ENCODE results near the gene SEMA6B.

The SEMA6B gene

DNA sequence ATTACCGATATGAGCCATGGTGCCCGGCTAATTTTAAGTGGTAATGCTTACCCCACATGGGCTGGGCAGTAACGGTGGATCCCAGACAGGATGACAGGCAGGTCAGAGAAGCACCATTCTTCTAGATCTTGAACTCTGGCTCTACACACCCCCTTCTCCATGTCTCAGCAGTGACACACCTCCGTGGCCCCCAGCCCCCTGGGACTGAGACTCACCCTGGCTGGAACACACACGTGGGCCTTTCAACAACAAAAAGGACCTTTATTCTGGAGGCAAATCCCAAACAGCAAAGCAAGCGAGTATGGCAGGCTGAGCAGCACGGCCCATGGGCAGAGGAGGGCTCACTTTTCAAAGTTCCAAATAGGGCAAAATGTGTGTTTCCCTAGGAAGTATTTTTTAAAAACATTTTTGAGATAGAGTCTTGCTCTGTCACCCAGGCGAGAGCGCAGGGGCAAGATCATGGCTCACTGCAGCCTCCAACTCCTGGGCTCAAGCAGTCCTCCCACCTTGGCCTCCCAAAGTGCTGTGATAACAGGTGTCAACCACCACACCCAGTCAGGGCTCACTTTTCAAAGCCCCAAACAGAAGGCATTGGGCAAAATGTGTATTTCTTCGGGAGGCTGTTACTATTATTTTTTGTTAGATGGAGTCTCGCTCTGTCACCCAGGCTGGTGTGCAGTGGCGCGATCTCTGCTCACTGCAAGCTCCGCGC is 37.0 kb downstream of the SEMA6B start:
- DNase-seq = no peak

DNA sequence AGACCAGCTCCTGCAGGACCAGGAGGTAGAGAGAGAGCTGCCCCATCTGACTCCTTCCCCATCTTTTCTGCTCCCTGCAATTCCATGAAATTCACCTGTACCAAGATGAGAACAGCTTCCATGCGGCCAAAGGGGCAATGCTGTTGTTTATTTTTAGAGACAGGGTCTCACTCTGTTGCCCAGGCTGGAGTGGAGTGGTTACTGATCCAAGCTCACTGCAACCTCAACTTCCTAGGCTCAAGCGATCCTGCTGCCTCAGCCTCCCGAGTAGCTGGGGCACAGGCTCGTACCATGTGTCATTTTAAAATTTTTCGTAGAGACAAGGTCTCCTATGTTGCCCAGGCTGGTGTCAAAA is 37.6 kb downstream of the SEMA6B start:
- no peak for DNase-seq

DNA sequence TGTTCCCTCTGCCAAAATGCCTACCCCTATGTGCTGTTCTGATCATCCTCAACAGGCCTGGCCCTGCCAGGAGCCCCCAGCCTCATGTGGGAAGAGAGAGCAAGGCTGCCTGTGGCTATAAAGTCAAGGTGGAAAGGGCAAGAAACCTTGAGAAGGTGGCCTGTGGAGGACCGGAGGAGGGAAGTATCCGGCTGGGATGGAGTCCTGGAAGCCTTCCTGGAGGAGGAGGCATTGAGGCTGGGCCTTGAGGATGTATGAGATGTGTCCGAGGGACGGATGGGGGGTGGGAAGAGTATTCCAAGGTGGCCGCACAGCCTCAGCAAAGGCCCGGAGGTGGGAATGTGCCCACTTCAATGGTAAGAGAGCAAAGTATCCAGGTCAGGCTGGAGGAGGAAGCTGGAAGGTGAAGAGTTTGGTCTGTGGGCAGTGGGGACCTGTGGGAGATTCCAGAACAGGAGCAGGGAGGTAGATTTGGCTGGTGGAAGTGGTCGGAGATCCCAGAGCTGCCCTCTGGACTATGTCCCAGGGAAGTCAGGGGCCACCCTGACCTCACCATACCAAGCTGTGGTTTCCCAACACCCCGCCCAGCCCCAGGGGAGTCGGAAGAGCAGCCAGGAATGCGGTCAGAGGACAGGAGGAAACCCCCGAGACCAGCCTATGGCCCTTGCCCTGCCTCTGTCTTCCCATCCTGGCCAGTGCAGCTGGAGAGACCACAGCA is 38.2 kb downstream of the SEMA6B start:
- DNase-seq = no peak

DNA sequence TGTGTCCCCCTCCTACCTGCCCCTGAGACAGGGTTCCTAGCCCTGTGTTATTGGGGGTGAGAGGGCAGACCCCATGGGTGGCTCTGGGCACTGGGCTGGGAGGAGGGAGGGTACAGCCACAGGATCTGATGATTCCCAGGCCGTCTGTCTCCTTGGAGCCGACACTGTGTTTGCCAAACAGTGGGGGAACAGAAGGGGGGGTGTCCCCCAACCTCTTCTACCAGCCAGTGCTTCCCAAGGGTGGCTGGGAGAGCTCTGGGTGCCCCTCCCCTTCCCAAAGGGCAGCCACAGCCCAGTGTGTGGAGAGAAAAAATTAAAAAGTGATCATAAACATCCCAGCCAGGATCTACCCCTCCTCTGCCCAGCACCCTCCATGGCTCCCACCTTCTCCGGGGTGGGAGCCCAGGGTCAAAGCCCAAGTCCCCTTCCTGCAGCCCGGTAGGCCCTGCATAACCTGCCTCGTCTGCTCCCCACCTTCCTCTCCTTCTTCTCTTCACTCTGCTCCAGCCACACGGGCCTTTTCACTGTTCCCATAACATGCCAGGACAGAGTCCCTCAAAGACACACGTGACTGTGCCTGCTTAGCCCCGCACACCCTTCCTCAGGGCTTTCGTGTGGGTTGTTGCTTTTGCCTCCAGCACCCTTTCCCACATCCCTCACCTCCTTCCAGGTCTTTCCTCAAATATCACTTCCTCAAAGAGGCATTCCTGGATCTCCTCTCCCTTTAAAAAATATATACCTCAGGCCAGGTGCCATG is 39.8 kb downstream of the SEMA6B start:
- DNase-seq = no peak

DNA sequence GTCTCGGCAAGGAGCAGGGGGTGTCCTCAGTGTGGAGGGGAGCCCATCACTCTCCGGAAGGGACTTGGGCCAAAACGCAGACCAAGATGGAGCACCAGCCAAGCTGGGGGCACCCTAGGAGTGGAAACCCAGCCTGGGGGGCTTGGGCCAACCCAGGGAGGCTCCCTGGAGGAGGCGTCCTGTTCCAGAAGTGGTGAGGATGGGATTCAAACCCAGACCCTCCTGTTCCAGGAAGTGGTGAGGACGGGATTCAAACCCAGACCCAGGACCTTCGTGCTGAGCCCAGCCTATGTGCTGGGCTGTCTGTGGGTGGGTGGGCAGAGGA is 40.4 kb downstream of the SEMA6B start:
- DNase-seq = no peak

DNA sequence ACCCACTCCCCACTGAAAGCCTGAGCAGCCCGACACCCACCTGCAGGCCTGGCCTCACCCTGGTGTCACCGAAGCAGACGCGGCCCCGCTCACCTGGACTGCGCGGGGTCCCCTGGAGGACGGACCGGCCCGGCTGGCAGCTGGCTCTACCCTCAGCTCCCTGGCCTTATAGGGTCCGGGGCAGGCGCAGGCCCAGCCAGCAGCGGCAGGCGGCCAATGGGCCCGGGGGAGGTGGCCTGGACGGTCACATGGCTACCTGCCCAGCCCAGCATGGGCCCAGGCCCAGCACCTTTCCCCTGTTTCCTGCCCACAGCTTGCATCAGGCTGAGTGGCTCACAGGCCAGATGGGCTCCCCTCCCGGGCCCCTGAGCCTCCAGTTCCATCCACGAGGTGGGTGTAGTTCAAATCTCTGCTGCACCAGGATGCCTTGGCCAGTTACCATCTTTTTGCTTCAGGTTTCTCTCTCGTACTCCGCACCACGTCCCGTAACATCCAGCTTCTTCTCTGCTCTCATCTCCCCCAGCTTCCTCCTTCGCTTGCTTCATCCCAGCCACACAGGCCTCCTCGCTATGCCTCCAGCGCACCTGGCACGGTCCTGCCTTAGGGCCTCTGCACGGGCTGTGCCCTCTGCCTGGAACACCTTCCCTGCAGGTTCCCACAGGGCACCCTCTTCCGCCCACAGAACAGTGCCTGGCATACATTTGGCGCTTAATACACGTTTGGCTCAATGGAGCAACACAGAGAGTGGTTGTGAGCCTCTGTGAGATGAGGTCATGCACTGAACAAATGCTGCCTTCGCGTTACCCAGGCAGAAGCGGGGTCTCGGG is 40.9 kb downstream of the SEMA6B start, which contains the start of gene PLIN4:
Gene PLIN4 (minus strand): TSS at position 142 of the 827 bp plus-strand sequence. CDS start 214 bp downstream, outside the sequence.
- peak in 1 of 2 experiments; percentile 35 for DNase-seq

DNA sequence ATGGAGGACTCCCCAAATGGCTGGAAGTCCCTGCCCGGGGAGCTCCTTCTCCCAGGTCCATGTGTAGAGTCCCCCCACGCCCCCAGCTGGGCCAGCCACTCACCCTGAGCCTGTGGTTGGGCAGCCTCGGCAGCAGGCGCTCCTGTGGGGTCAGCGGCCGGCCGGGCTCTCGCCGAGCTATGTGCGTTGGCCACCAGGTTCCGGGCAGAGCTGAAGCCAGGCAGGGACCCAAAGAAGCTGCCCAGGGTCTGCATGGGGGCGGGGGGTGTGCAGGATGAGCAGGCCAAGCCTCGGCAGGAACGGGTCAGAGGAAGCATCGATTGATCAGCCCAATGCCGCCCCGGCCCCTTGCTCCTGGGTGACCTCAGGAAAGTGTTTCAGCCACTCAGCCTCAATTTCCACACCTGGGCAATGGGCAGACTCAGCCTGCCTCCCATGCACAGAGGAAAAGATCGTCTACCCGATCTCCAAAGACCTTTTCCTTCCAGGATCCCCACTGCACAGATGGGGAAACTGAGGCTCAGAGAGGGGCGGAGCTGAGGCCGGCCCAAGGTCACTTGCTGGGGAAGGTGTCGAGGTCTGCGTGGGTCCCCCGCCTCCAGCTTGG is 41.9 kb downstream of the SEMA6B start:
- DNase-seq = no peak

DNA sequence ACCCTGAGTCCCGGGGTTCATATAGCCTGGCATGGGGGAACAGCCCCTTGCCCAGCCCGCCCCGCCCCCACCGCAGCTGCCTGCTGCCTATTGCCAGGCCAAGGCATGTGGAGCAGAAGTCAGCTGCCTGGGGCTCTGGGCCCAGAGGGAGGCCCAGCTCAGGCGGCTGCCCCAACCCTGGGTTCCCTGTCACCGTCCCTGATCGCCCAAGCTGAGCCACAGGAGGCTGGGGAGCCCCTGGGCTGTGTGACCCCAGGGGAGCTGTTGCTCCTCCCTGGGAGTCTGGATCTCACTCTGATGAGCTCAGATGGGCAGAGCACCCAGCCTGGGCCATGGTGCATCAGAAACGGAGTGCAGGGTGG is 42.6 kb downstream of the SEMA6B start:
- no peak for DNase-seq

DNA sequence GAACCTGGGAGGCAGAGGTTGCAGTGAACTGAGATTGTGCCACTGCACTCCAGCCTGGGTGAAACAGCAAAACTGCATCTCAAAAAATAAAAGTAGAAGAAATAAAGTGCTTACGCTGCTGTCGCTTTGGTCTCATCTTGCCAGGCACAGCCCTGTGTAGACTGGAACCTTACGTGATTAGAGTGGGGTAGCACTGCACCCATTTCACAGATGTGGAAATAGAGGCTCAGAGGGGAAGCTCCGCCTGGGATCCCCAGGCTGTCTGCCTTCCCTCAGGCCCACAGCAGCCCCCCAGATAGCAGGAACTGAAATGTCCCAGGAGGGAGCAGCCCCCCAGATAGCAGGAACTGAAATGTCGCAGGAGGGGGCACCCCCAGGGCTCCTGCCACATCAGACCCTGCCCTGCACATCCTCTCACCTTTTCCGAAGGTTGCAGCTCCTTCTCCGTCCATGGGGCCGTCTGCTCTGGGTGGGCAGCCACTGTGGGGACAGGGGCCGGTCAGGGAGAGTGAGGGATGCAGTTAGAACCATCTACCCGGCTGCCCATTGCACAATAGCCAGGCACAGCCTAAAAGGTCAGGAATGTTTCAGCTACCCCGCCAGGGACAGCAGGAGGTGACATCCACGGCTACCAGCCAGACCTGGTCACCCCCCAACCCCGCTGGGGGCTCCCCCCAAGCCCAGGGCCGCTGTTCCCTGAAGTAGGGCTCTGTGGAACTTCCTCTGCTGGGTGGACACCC is 43.1 kb downstream of the SEMA6B start:
- DNase-seq = no peak

DNA sequence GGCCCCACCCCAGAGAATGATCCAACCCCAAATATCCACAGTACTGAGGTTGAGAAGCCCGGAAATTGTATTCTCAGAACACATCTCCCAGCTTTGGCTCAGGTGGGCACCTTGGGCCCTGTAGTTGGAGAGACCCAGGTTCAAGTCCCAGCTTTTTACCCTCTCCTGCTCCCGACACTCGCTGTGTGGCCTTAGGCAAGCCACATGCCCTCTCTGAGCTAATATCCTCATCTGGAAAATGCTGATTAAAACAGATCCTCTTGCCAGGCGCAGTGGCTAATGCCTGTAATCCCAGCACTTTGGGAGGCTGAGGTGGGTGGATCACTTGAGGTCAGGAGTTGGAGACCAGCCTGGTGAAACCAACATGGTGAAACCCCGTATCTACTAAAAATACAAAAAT is 43.8 kb downstream of the SEMA6B start:
- DNase-seq = no peak

DNA sequence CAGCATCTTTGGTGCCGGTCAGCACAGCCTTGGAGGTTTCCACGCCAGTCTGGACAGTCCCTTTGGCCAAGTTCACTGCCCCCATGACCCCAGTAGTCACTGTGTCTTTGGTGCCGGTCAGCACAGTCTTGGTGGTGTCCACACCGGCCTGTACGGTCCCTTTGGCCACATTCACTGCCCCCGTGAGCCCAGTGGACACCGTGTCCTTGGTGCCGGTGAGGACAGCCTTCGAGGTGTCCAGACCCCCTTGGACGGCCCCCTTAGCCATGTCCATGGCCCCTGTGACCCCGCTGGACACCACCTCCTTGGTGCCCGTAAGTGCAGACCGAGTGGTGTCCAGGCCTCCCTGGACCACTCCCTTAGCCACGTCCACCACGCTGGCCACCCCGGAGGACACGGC is 46.2 kb downstream of the SEMA6B start:
- DNase-seq = no peak

DNA sequence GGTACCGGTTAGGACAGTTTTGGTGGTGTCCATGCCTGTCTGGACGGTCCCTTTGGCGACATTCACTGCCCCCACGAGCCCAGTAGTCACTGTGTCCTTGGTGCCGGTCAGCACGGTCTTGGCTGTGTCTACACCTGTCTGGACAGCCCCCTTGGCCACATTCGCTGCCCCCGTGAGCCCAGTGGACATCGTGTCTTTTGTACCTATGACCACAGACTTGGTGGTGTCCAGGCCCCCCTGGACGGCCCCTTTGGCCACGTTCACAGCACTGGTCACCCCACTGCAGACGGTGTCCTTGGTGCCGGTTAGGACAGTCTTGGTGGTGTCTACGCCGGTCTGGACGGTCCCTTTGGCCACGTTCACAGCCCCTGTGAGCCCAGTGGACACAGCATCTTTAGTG is 47.4 kb downstream of the SEMA6B start:
- DNase-seq = no peak

DNA sequence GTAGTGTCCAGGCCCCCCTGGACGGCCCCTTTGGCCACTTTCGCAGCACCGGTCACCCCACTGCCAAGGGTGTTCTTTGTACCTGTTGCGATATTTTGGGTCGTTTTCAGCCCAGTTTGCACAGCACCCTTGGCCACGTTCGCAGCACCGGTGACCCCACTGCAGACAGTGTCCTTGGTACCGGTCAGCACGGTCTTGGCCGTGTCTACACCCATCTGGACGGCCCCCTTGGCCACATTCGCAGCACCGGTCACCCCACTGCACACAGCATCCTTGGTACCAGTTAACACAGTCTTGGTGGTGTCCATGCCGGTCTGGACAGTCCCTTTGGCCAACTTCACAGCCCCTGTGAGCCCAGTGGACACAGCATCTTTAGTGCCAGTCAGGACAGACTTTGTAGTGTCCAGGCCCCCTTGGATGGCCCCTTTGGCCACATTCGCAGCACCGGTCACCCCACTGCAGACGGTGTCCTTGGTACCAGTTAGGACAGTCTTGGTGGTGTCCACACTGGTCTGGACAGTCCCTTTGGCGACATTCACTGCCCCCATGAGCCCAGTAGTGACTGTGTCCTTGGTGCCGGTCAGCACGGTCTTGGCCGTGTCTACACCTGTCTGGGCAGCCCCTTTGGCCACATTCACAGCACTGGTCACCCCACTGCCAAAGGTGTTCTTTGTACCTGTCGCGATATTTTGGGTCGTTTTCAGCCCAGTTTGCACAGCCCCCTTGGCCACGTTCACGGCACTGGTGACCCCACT is 48.0 kb downstream of the SEMA6B start:
- DNase-seq = no peak

DNA sequence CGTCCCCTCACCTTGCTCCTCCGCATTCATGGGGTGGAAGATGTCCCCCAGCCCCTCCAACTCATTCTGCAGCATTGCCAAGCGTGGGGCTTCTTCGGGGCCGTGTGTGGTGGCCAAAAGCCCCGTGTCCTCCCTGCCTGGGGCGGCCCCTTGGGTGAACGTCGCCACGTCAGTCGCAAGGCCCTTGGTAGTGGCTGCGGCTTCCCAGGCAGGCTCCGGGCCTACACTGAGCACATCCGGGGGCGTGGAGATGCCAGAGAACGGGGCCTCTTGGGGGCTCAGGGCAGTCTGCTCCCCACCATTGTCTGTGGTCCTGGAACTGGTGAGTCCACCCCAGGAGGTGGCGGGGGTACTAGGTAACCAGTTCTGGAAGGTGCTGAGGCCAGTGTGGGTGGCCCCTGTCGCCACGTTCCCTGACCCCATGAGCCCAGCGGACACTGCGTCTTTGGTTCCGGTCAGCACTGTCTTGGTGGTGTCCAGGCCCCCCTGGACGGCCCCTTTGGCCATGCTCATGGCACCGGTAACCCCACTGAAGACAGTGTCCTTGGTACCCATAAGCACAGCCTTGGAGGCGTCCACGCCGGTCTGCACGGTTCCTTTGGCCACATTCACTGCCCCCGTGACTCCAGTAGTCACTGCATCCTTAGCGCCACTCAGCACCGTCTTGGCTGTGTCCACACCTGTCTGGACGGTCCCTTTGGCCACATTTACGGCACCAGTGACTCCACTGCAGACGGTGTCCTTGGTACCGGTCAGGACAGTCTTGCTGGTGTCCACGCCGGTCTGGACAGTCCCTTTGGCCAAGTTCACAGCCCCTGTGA is 48.8 kb downstream of the SEMA6B start:
- no peak for DNase-seq

DNA sequence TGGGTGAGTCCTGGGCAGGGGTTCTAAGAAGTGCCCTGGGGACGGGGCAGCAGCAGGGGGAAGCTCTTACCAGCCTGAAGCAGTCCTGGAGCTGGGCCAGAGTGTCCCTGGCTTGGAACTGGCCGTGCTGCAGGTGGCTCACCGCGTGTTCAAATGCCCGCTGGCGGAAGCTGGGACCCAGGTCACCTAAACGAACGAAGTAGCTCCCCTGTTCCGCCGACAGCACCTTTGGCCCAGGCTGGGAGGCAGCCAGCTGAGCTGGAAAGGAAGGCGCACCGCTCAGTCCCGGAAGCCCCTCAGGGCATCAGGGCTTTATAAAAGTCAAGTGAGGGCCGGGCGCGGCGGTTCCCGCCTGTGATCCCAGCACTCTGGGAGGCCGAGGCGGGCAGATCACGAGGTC is 50.8 kb downstream of the SEMA6B start:
- DNase-seq = no peak

DNA sequence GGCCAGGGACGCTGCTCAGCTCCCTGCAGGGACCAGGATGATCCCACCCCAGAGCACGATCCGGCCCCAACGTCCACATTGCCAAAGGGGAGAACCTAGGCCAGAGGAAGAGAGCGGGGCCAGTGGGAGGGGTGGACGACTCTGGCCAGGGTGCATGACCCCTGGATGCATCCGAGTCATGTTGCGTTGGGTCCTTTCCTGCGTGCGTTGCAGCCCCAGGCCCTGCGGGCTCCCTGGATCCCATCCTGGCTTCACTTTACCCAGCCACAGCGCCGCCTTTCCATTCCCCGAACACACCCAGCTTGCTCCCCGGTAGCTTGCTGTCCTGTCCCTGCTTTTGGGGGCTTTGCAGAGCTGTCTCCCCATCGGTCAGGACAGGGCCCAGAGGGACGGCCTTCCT is 51.7 kb downstream of the SEMA6B start:
- DNase-seq = no peak

DNA sequence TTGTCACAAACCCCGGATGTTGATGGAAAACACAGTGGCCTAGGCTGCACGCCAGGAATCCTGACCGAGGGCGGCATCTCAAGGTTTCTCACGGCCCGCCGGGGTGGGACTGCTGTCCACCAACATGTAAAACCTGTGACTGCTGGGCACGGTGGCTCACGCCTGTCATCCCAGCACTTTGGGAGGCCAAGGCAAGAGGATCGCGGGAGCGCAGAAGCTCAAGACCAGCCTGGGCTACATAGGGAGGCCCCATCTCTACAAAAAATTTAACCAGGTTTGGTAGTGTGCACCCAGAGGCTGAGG is 52.4 kb downstream of the SEMA6B start:
- DNase-seq = no peak

DNA sequence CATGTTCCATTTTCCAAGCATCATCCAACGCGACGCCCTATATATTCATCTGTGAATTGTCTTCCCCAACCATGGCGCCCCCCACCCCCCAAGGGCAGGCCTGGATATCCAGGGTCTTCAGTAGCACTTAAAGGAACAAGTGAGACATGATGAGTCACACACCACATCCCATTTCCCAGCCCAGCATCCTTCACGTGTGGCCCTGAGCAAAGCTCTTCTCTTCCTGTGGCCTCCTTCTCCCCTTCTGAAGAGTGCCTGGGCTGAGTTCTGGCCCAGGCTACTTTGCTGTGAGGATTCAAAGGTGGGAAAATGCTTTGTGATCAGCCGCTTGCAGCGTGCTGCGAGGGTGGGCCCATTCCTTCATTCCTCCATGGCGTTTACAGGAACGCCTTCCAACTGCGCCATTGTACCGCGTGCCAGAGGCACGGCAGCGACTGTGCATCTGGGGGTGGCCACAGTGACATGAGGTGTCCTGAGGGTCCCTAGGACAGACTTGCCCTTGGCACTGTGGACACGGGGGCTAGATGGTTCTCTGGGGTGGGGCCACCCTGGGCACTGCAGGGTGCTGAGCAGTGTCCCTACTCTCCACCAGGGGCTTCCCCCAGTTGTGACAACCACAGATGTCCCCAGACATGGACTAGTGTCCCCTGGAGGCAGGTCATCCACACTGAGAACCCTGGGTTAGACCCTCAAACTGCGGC is 52.9 kb downstream of the SEMA6B start:
- no peak for DNase-seq

DNA sequence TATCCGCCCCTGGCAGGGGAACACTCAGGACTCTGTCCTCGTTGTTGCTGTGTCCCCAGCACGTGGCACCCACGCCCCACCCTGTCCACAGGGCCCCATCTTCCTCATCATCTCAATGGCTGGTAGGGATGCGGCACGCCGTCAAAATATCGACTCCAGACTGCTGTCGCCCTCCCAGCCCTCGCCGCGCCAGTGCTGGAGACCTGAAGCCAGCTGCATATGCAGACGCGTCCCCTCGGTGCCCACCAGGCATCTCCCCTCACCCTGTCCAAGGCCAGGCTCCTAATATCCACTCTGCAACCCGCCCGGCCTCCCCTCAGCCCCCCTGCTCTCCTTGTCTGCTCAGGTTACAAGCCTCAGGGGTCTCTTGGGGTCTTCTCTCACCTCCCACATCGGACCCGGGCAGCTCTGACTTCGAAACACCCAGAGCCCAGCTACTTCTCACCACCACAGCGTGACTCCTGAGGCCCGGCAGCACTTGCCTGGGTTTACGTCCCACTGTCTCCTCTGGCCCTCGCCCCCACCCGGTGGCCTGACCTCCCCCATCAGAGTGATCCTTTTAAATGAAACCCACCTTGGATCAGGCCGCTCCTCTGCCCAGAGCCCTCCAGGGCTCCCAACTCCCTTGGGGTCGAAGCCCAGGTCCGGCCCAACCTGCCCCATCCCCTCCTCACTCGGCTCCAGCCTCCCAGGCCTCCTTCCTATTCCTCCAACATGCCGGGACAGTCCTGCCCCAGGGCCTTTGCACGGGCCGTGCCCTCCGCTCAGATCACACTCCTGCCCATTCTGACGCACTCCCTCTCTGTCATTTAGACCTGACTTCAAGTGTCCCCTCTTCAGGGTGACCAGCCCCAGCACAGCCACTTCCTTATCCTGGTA is 53.7 kb downstream of the SEMA6B start:
- no peak for DNase-seq

Data from NCI-H524 (cell line).